Inferior parietal cortex (tissue), 1 donor: ENCODE data around the gene NAIF1.
"Not testable (repeated sequence)": the region's sequence is repeated elsewhere in the genome, so short reads cannot be mapped to it uniquely, and the experiment has no call there.

Experiments used
- DNase-seq: peaks from one replicate; pipeline ENCODE4 v3.0.0-alpha.2; 2016; ENCODE audit errors: extremely low spot score

The NAIF1 gene

GRCh38 chr9:128027705-128028104 lies 39.4 kb downstream of the NAIF1 start:
- no peak for DNase-seq

DNA sequence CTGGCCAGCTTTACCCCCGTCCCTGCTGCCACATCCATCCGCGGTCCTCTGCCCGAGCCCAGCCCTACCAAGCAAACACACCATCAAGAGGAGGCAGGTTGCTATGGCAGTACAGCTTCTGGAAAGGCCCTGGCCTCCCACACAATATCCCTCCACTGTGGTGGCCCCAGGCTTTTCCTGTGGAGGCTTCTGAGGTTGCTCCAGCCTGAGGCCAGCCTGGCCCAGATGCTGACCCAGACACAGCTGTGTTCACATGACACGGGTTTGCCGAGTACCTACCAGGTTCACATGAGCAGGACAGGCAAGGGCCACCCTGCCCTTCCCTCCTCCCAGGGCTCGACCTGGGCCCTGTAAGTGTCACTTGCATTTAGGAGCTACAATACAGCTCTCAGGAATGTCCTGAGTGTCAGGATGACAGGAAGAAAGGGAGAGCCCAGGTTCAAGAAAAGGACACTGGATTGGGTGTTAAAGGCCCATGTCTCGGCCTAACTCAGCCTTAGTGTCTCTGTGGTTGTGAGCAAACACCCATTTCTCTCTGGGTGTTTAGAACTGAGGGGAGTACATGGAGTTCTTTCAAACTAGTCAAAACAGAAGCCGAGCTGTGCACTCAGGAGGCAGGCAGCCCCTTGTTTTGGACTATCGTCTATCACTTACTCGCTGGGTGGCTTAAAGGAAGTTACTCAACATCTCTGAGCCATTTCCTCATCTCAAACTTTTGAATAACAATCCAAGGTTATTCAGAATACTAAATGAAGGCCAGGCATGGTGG lies 40.2 kb downstream of the NAIF1 start:
- no peak for DNase-seq

GRCh38 chr9:128026255-128026772 lies 40.8 kb downstream of the NAIF1 start:
- no peak for DNase-seq

- DNase-seq, result no peak
Observed at GRCh38 chr9:128025736-128026135, 41.4 kb downstream of the NAIF1 start.

GRCh38 chr9:128024761-128025308 lies 42.3 kb downstream of the NAIF1 start:
- no peak for DNase-seq

- not testable (repeated sequence) for DNase-seq
Observed at GRCh38 chr9:128023671-128024070, 43.4 kb downstream of the NAIF1 start.

GRCh38 chr9:128022886-128023285 lies 44.2 kb downstream of the NAIF1 start:
- DNase-seq, result no peak

GRCh38 chr9:128021098-128021497 lies 46.0 kb downstream of the NAIF1 start:
- DNase-seq, result no peak

DNA sequence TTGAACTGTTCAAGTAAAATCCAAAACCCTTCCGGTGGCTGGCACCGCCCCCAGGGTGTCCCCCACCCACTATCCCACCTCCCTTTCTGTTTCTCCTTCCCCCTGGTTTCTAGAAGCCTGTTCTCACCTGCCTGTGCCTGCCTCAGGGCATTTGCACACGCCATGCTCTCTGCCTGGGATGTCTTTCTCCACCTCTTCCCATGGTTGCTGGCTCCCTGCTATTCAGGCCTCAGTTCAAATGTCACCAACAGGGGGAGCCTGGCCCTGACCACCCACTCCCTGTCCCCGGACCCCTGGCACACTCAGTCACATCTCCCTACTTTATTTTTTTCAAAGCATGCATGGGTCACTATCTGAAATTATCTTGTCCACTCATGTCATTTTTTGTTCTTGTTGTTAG lies 46.4 kb downstream of the NAIF1 start:
- no peak for DNase-seq

DNA sequence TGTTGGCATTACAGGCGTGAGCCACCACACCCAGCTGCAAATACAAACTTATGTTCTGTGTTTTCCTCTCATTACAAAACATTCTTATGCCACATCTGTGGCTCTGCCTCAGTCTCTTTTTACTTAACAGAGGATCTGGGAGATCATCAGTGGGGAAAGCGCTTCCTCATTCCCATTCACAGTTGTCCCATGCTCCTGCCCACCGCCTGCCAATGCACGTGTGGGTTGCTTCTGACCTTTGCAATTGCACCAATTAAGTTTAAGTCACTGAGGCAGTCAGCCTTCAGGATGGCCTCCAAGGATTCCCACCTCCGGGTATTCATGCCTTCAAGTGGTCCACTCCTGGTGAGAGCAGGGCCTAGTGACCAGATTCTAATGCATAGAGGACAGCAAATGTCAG lies 51.4 kb downstream of the NAIF1 start:
- DNase-seq, result no peak
